GM12878 (cell line): ENCODE measurements around the gene HTRA3. TPM values are rescaled to one million over a fixed set of nuclear protein-coding genes. Genes with fewer than 3 reads are reported as not detected.

ENCODE experiments used
- ATAC-seq: fragments of 200-7000 bp; cut with Tn5 transposase; 3 replicates; pipeline ENCODE4 v1.9.1; 2020; ENCODE audit warnings: mild to moderate bottlenecking, moderate library complexity
- BruUV-seq: library from RNA; stranded (reverse); fragments of 400-500 nt; replicated peaks from 2 replicates; lab custom pipeline; 2021; lab: Mats Ljungman, UMichigan
- CTCF ChIA-PET: fragments of 300-600 bp; sonication (Branson Sonifier 250); formaldehyde crosslinking; extraction: SDS; loops from one replicate; lab custom pipeline; 2021; ENCODE audit warnings: inconsistent platforms; lab: Yijun Ruan, JAX
- POLR2A ChIA-PET: fragments of 350-600 bp; formaldehyde crosslinking; extraction: SDS; loops from one replicate; lab custom pipeline; 2021; ENCODE audit warnings: inconsistent platforms; lab: Charles Lee
- RAD21 ChIA-PET: fragments of 300-600 bp; sonication (Branson Sonifier 250); formaldehyde crosslinking; loops from one replicate; lab custom pipeline; 2023; ENCODE audit warnings: antibody characterized with exemption; ENCODE audit not compliant: unreplicated experiment; lab: Charles Lee
- SMC1A ChIA-PET: fragments of 300-600 bp; sonication (Branson Sonifier 250); formaldehyde crosslinking; loops from one replicate; lab custom pipeline; 2023; ENCODE audit not compliant: unreplicated experiment, uncharacterized antibody; lab: Charles Lee
- DNase-seq: peaks from one replicate; pipeline ENCODE4 v3.0.0-alpha.2; 2011; ENCODE audit warnings: low read depth, low spot score
- FAIRE-seq: peaks from 3 replicates; lab custom pipeline; 2011; peaks lifted over from hg19 to GRCh38; lab: Jason Lieb, UNC
- H2AFZ ChIP-seq: 2 replicates; pipeline ENCODE4 v1.6.0; 2011; ENCODE audit warnings: low read depth, low read length, control low read depth; ENCODE audit not compliant: control insufficient read depth
- H3K27ac ChIP-seq: 2 replicates; pipeline ENCODE4 v1.5.1; 2011; ENCODE audit warnings: control low read depth; ENCODE audit not compliant: control insufficient read depth, insufficient read depth
- H3K27me3 ChIP-seq, 2 experiments: replicated peaks in 1 of 2; 2 replicates each; pipeline versions ENCODE4 v1.6.0 to v1.6.1; 2011; ENCODE audit warnings: low read length in 1 of 2; ENCODE audit not compliant: control insufficient read depth in 2 of 2, insufficient read depth in 2 of 2
- H3K36me3 ChIP-seq, 2 experiments: 2 replicates each; pipeline ENCODE4 v1.5.1; 2011; ENCODE audit warnings: low read length in 1 of 2; ENCODE audit not compliant: control insufficient read depth in 2 of 2, insufficient read depth in 2 of 2
- H3K4me1 ChIP-seq: 2 replicates; pipeline ENCODE4 v1.6.1; 2011; ENCODE audit warnings: mild to moderate bottlenecking, low read length, moderate library complexity, mixed read lengths; ENCODE audit not compliant: control insufficient read depth, insufficient read depth
- H3K4me2 ChIP-seq: 2 replicates; pipeline ENCODE4 v1.6.0; 2011; ENCODE audit warnings: control low read depth; ENCODE audit not compliant: control insufficient read depth, insufficient read depth
- H3K4me3 ChIP-seq: fragments of 200-600 bp; sonication (generic); 2 replicates; pipeline ENCODE4 v1.5.1; 2016
- H3K79me2 ChIP-seq: 2 replicates; pipeline ENCODE4 v1.6.0; 2011; ENCODE audit warnings: low read length; ENCODE audit not compliant: control insufficient read depth, insufficient read depth
- H3K9ac ChIP-seq: 2 replicates; pipeline ENCODE4 v1.8.0; 2011; ENCODE audit warnings: low read length, control low read depth, mixed read lengths; ENCODE audit not compliant: control insufficient read depth, insufficient read depth
- H3K9me3 ChIP-seq: replicated peaks from 3 replicates; pipeline ENCODE4 v1.5.1; 2011; ENCODE audit warnings: mild to moderate bottlenecking, low read length; ENCODE audit not compliant: control insufficient read depth, insufficient read depth
- H4K20me1 ChIP-seq: 2 replicates; pipeline ENCODE4 v1.6.0; 2011; ENCODE audit not compliant: control insufficient read depth, insufficient read depth
- BCL3 ChIP-seq: IDR thresholded peaks from 2 replicates; pipeline ENCODE4 v1.6.1; 2011; ENCODE audit warnings: borderline replicate concordance, low read depth, mild to moderate bottlenecking, moderate library complexity, low read length; ENCODE audit not compliant: insufficient read depth, poor library complexity, severe bottlenecking
- BRCA1 ChIP-seq: IDR thresholded peaks from 2 replicates; pipeline ENCODE4 v1.6.1; 2011; ENCODE audit warnings: low read depth, low read length, improper control_type of control experiment
- CBX3 ChIP-seq: fragments of 200-600 bp; sonication (generic); IDR thresholded peaks from 2 replicates; pipeline ENCODE4 v1.6.1; 2016; ENCODE audit warnings: low read depth, borderline replicate concordance
- CHD1 ChIP-seq: IDR thresholded peaks from 2 replicates; pipeline ENCODE4 v1.6.1; 2012; ENCODE audit warnings: low read depth, low read length, improper control_type of control experiment
- GATAD2B ChIP-seq: fragments of 450-650 bp; conservative IDR thresholded peaks from 2 replicates; pipeline ENCODE4 v1.6.1; 2017; ENCODE audit warnings: low read depth, mild to moderate bottlenecking, moderate library complexity
- MXI1 ChIP-seq: fragments of 150-350 bp; IDR thresholded peaks from 2 replicates; pipeline ENCODE4 v1.6.1; 2011; ENCODE audit warnings: low read depth, mild to moderate bottlenecking, inconsistent platforms, low read length, improper control_type of control experiment
- NFXL1 ChIP-seq: fragments of 450-650 bp; IDR thresholded peaks from 2 replicates; pipeline ENCODE4 v1.6.1; 2017; ENCODE audit warnings: antibody characterized with exemption, mild to moderate bottlenecking, borderline replicate concordance
- RAD51 ChIP-seq: fragments of 450-650 bp; IDR thresholded peaks from 2 replicates; pipeline ENCODE4 v1.6.1; 2016; ENCODE audit warnings: moderate library complexity, mild to moderate bottlenecking, inconsistent platforms
- SIN3A ChIP-seq: IDR thresholded peaks from 2 replicates; pipeline ENCODE4 v1.6.1; 2012; ENCODE audit warnings: low read depth, low read length, improper control_type of control experiment
- SMARCA5 ChIP-seq: fragments of 450-650 bp; IDR thresholded peaks from 2 replicates; pipeline ENCODE4 v1.6.1; 2017; ENCODE audit warnings: mild to moderate bottlenecking
- SREBF1 ChIP-seq: IDR thresholded peaks from 2 replicates; pipeline ENCODE4 v1.6.1; 2012; ENCODE audit warnings: mild to moderate bottlenecking, low read length
- STAT3 ChIP-seq: IDR thresholded peaks from 2 replicates; pipeline ENCODE4 v1.6.1; 2011; ENCODE audit warnings: low read depth, low read length, improper control_type of control experiment
- SUPT20H ChIP-seq: IDR thresholded peaks from 2 replicates; pipeline ENCODE4 v1.6.1; 2011; ENCODE audit warnings: low read depth, mild to moderate bottlenecking, low read length, moderate library complexity, borderline replicate concordance; ENCODE audit not compliant: control insufficient read depth
- SUZ12 ChIP-seq: fragments of 200-600 bp; sonication (generic); IDR thresholded peaks from one replicate; pipeline ENCODE4 v1.6.1; 2018; ENCODE audit warnings: antibody characterized with exemption, mild to moderate bottlenecking; ENCODE audit not compliant: unreplicated experiment
- TARDBP ChIP-seq: IDR thresholded peaks from 2 replicates; pipeline ENCODE4 v1.6.1; 2016; ENCODE audit warnings: borderline replicate concordance
- TBL1XR1 ChIP-seq: IDR thresholded peaks from 2 replicates; pipeline ENCODE4 v1.6.1; 2012; ENCODE audit warnings: low read depth, low read length, improper control_type of control experiment
- ZNF384 ChIP-seq: IDR thresholded peaks from 2 replicates; pipeline ENCODE4 v1.6.1; 2012; ENCODE audit warnings: low read depth, mild to moderate bottlenecking, low read length, improper control_type of control experiment, borderline replicate concordance
- ZZZ3 ChIP-seq: IDR thresholded peaks from 2 replicates; pipeline ENCODE4 v1.6.1; 2011; ENCODE audit warnings: low read depth; ENCODE audit not compliant: control insufficient read depth, insufficient read length
- WGBS: methylation state at CpG from one replicate; pipeline ENCODE4 v1.1.6; 2016; ENCODE audit warnings: low lambda C conversion rate; ENCODE audit not compliant: insufficient replicate concordance, insufficient coverage; ENCODE audit errors: missing lambda C conversion rate; 5-methylcytosine and 5-hydroxymethylcytosine counted together
- in situ Hi-C: fragments of 300-500 bp; cut with MboI; formaldehyde crosslinking; loops from 9 replicates; pipeline ENCODE4 v1.14.3; 2018; ENCODE audit warnings: mixed read lengths
- intact Hi-C: fragments of 100-400 bp; cut with micrococcal nuclease; formaldehyde crosslinking; loops from one replicate; pipeline ENCODE4 v1.14.2; 2022; ENCODE audit not compliant: unreplicated experiment
- polyA plus RNA-seq, 11 experiments: library from polyadenylated mRNA; depleted of rRNA in 4 of 11; unstranded in 6 of 11; stranded (reverse) in 5 of 11; fragments of >200 nt; fragmentation: Nextera tagmentation in 4 of 11; fragmentation: Illumina TruSeq in 1 of 11; extraction: Ambion mirVana in 4 of 11; extraction: Trizol in 1 of 11; gene quantifications; 1 replicate in 1 of 11; 2 replicates in 10 of 11; pipeline versions ENCODE4 v1.2.1 to v1.2.3, GENCODE V29; 2011 to 2016; ENCODE audit warnings: inconsistent platforms in 2 of 11, missing spikeins in 2 of 11, low read depth in 1 of 11
- total RNA-seq, 4 experiments: library from RNA; depleted of rRNA in 3 of 4; stranded (reverse); fragments of >200 nt in 3 of 4; fragmentation: Illumina TruSeq in 1 of 4; extraction: Trizol in 1 of 4; gene quantifications; 2 replicates each; pipeline versions ENCODE4 v1.2.1 to v1.2.3, GENCODE V29; 2013 to 2021

The HTRA3 gene
- total and polyA plus RNA-seq, 10 of the 15 experiments (the other 5 are each of a cell fraction or from before 2014, with no cell fraction given) = 0.04 to 1.2 (median 0.08) TPM; not detected in 7

- H3K4me3 ChIP-seq = no peak overlapping the region
- no peaks in the 10 kb centered on the region; a peak in 1 of 4 replicates for H3K27me3 ChIP-seq
Measured at GRCh38 chr4:8304827-8305695, 35.5 kb downstream of the HTRA3 start.

More at GRCh38 chr4:8304827-8305695, 35.5 kb downstream of the HTRA3 start:
- CTCF ChIA-PET = interaction anchor here (0.9 to 1.4 kb wide), 2 partner anchors 38 to 128 kb away, joined by 3 read pairs; no protein-coding TSS in a partner anchor
- SMC1A ChIA-PET = interaction anchor here (0.9 kb wide), 1 partner anchor 15 kb away, joined by 4 read pairs; no protein-coding TSS in a partner anchor
- H3K79me2 ChIP-seq = no peaks in the 10 kb centered on the region
- WGBS = 41% methylated on average over 14 of the region's 14 CpGs
- ATAC-seq = no peak
- H3K36me3 ChIP-seq = no peaks in the 10 kb centered on the region
- no peak overlapping the region for H3K4me2 ChIP-seq
- TF ChIP-seq TARDBP (no peak), TBL1XR1 (no peak), SMARCA5 (no peak), ZNF384 (no peak), GATAD2B (no peak), SUPT20H (no peak), BRCA1 (no peak), SREBF1 (no peak), SUZ12 (no peak), CHD1 (no peak), NFXL1 (no peak), BCL3 (no peak), ZZZ3 (no peak), CBX3 (no peak), STAT3 (no peak), SIN3A (no peak), MXI1 (no peak), RAD51 (no peak)
- no peak overlapping the region for H3K9ac ChIP-seq
- intact Hi-C loops = no loop called here
- no peaks in the 10 kb centered on the region for H3K4me1 ChIP-seq
- POLR2A ChIA-PET = interaction anchor here (0.6 kb wide), 1 partner anchor 84 kb away, joined by 3 read pairs; no protein-coding TSS in a partner anchor
- in situ Hi-C loops = no loop called here
- no TSS peak for BruUV-seq
- no peaks in the 10 kb centered on the region for H4K20me1 ChIP-seq
- FAIRE-seq = no peak
- DNase-seq = no peak
- H3K9me3 ChIP-seq = no peaks in the 10 kb centered on the region
- no peak overlapping the region for H3K27ac ChIP-seq
- RAD21 ChIA-PET = no interaction called here
- no peak overlapping the region for H2AFZ ChIP-seq
